Measurements from ENCODE around the gene RIMBP2. TPM values are rescaled to one million over a fixed set of nuclear protein-coding genes. Genes with fewer than 3 reads are reported as not detected.

RIMBP2 gene
- total and polyA plus RNA-seq, 9 of the 15 experiments (the other 6 are each of a cell fraction or from before 2014, with no cell fraction given) = not detected

- TF ChIP-seq HDAC3 (IDR thresholded peaks at IDR 0.05; ENCODE audit: borderline replicate concordance, partially characterized antibody) = no peak
- no peak for TF ChIP-seq MEIS2 (IDR thresholded peaks at IDR 0.05; ENCODE audit: partially characterized antibody)
- TF ChIP-seq ZNF785 (CRISPR knock-in tag; IDR thresholded peaks at IDR 0.05) = no peak
- no peak for TF ChIP-seq TRIM25 (IDR thresholded peaks at IDR 0.05; ENCODE audit: borderline replicate concordance)
- no peak for TF ChIP-seq CC2D1A (IDR thresholded peaks at IDR 0.05)
- TF ChIP-seq, protein P1, sequence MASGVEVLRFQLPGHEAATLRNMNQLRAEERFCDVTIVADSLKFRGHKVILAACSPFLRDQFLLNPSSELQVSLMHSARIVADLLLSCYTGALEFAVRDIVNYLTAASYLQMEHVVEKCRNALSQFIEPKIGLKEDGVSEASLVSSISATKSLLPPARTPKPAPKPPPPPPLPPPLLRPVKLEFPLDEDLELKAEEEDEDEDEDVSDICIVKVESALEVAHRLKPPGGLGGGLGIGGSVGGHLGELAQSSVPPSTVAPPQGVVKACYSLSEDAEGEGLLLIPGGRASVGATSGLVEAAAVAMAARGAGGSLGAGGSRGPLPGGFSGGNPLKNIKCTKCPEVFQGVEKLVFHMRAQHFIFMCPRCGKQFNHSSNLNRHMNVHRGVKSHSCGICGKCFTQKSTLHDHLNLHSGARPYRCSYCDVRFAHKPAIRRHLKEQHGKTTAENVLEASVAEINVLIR (CRISPR knock-in tag; IDR thresholded peaks at IDR 0.05) = peak; percentile 87
- no peak for TF ChIP-seq ZNF175 (CRISPR knock-in tag; IDR thresholded peaks at IDR 0.05; ENCODE audit: low read depth)
- no peak for TF ChIP-seq MBD2 (IDR thresholded peaks at IDR 0.05; ENCODE audit: borderline replicate concordance, low read depth)
- TF ChIP-seq, protein P2, sequence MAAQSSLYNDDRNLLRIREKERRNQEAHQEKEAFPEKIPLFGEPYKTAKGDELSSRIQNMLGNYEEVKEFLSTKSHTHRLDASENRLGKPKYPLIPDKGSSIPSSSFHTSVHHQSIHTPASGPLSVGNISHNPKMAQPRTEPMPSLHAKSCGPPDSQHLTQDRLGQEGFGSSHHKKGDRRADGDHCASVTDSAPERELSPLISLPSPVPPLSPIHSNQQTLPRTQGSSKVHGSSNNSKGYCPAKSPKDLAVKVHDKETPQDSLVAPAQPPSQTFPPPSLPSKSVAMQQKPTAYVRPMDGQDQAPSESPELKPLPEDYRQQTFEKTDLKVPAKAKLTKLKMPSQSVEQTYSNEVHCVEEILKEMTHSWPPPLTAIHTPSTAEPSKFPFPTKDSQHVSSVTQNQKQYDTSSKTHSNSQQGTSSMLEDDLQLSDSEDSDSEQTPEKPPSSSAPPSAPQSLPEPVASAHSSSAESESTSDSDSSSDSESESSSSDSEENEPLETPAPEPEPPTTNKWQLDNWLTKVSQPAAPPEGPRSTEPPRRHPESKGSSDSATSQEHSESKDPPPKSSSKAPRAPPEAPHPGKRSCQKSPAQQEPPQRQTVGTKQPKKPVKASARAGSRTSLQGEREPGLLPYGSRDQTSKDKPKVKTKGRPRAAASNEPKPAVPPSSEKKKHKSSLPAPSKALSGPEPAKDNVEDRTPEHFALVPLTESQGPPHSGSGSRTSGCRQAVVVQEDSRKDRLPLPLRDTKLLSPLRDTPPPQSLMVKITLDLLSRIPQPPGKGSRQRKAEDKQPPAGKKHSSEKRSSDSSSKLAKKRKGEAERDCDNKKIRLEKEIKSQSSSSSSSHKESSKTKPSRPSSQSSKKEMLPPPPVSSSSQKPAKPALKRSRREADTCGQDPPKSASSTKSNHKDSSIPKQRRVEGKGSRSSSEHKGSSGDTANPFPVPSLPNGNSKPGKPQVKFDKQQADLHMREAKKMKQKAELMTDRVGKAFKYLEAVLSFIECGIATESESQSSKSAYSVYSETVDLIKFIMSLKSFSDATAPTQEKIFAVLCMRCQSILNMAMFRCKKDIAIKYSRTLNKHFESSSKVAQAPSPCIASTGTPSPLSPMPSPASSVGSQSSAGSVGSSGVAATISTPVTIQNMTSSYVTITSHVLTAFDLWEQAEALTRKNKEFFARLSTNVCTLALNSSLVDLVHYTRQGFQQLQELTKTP (IDR thresholded peaks at IDR 0.05; ENCODE audit: low read depth in 1 of 2, partially characterized antibody in 2 of 2) = no peak
- TF ChIP-seq TRIM28 (IDR thresholded peaks at IDR 0.05) = no peak
- no peak for TF ChIP-seq SMAD1 (IDR thresholded peaks at IDR 0.05; ENCODE audit: low read depth, low read length, partially characterized antibody)
- no peak for TF ChIP-seq ZBTB1 (CRISPR knock-in tag; IDR thresholded peaks at IDR 0.05; ENCODE audit: borderline replicate concordance, low read depth)
- peak; percentile 82 for TF ChIP-seq GABPB1 (CRISPR knock-in tag; IDR thresholded peaks at IDR 0.05)
- TF ChIP-seq NR3C1 (CRISPR knock-in tag; IDR thresholded peaks at IDR 0.05) = no peak
- TF ChIP-seq ZNF174 (CRISPR knock-in tag; IDR thresholded peaks at IDR 0.05) = no peak
- no peak for TF ChIP-seq ZNF507 (tag; conservative IDR thresholded peaks at IDR 0.05)
- no peak for TF ChIP-seq ZFP36 (IDR thresholded peaks at IDR 0.05; ENCODE audit: low read depth, low read length, partially characterized antibody)
- no peak for TF ChIP-seq E2F1 (CRISPR knock-in tag; IDR thresholded peaks at IDR 0.05)
Measured at GRCh38 chr12:130764475-130765185, 48.5 kb upstream of the RIMBP2 start (continued).

All from K562 (cell line).